Stimulated activated CD4-positive, alpha-beta T cell treated with anti-CD3 and anti-CD28 coated beads, TNF-alpha, amount 100 ng/mL, for 1 hour (primary cell): ENCODE results near the gene TMEM129.

Source experiments
- DNase-seq, 3 donors: peaks; one replicate each; pipeline ENCODE4 v3.0.0-alpha.2; 2020; ENCODE audit warnings: low read depth in 3 of 3, low spot score in 1 of 3

The TMEM129 gene

DNA sequence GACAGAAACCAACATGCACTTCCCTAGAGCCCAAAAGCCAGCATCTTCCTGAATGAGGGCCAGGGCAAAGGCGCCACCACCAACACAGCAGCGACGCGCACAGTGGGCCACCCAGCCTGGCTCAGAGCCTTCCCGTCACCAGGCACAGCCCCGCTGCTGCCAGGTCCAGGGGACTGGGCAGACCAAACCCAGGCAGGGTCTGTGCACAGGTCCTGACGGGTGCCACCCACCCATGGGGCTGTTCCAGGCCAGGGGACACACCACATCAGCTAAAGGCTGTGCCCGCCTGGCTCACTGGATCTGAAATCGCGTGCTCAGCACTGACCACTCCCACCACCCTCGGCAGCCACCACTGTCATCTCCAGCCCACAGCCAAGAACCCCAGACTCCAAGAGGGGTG, 50.8 kb downstream of the TMEM129 start:
- DNase-seq: no peak

DNA sequence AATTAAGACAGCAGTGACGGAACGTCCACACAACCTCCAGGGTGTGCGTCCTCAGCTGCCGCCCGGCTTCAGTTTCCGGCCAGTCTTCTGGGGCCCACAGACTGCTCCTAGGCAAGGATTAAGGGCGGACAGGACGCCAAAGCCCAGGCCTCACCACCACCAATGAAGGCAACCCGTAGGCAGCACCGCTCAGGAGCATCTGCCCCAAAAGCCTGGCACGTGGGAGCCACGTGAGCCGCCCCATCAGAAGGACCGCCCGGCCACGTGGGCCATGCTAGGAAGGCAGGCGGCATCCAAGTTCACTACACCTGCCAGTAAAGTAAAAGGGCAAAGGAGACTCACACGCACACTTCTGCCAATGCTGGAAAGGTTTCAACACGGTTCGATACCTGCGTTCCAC, 51.3 kb downstream of the TMEM129 start:
- no peak for DNase-seq

DNA sequence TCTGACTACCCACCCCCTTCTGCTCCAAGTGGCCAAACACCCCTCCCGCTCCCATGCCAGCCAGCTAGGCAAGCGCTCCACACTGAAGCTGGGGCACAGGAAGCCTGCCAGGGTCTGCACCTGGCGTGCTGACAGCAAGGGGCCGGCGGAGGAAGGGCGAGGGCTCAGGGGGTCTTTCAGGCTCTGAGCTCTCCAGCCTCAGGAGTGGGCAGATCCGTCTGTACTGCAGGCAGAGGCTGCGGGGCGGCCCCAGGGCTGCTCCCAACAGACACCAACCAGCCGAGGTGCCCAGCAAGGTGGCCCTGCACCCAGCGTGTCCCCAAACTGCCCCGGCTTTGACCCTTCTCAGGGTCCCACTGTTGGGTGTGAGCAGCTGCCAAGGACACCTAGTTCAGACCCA, 51.9 kb downstream of the TMEM129 start:
- no peak for DNase-seq

DNA sequence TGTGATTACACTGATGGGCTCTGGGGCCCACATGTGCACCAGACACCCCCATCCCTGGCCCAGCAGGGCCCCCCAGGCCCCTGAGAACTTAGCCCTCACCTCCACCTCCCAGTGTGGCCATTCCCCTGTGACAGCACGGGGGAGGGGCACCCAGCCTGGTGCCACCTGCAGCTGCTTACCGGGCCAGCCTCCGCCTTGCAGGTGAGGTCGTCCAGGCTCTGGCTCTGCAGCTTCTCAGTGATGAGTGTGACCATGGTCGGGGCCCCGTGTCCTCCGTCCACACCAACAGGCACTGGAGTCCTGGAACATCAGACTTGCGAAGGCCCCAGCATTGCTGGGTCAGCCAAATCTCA, 52.7 kb downstream of the TMEM129 start:
- DNase-seq: no peak

DNA sequence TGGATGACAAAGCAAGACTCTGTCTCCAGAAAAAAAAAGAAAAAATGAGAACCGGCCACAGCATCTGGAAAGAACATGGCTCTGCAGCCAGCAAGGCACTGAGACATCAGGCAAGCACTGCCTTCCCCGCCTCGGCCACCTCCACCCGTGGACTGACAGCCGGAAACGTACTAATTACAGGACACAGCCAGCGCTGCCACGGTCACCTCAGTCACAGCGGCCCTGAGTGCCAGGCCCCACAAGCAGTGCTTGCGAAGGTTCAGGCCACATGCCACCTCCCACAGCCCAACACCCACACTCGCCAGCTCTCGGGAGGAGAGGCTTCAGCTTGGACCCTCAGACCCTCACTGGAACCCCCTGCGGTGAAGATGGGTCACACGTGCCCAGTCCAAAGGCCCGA, 53.9 kb downstream of the TMEM129 start:
- no peak for DNase-seq

DNA sequence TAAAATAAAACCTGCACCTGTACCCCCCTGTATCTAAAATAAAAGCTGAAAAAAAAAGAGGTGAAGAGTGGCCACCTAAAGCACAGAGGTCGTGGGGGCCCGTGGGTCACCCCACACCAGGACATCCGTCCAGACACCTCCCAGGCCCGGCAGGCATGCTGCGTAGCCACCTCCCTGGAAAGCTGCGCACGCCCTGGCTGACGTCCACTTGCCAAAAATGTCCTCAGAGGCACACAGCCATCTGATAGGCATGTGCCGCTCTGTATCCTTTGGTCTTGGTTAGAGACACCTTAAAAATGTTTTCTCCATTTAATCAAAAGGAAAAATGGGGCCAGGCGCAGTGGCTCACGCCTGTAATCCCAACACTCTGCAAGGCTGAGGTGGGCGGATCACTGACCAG, 54.7 kb downstream of the TMEM129 start:
- no peak for DNase-seq
